ENCODE results near the gene NEDD9. TPM values are rescaled to one million over a fixed set of nuclear protein-coding genes. Genes with fewer than 3 reads are reported as not detected.
A peak's percentile ranks its signal among the peaks of the same experiment; 100 is the strongest.

NEDD9 gene
- total and polyA plus RNA-seq, 2 of the 13 experiments (the other 11 are each of a cell fraction or from before 2014, with no cell fraction given), result 27.1 to 389 TPM

- TF ChIP-seq SP5 (CRISPR knock-in tag; IDR thresholded peaks at IDR 0.05; ENCODE audit: borderline replicate concordance, low read depth) (no peak), MBD4 (IDR thresholded peaks at IDR 0.05; ENCODE audit: borderline replicate concordance, low read length) (peak; percentile 34; the same call in 1 of the 2 replicates), RBM22 (optimal IDR thresholded peaks at IDR 0.05; ENCODE audit: low read length) (peak; percentile 98), POLR2AphosphoS2 (IDR thresholded peaks at IDR 0.05; ENCODE audit: low read depth, low read length) (0 out of 2 replicates have a peak, but pooled peaks have one; percentile 26), ZNF44 (CRISPR knock-in tag; IDR thresholded peaks at IDR 0.05) (0 out of 2 replicates have a peak, but pooled peaks have one; percentile 8), PHB2 (IDR thresholded peaks at IDR 0.05; ENCODE audit: partially characterized antibody) (no peak), PBX3 (CRISPR knock-in tag; IDR thresholded peaks at IDR 0.05; ENCODE audit: borderline replicate concordance) (no peak), TEAD3 (CRISPR knock-in tag; optimal IDR thresholded peaks at IDR 0.05; ENCODE audit: borderline replicate concordance) (peak; percentile 24), FOXA1 (IDR thresholded peaks at IDR 0.05) (no peak), FOXA1 (CRISPR knock-in tag; IDR thresholded peaks at IDR 0.05) (no peak), FIP1L1 (IDR thresholded peaks at IDR 0.05; ENCODE audit: borderline replicate concordance, insufficient read depth, low read depth, low read length) (no peak), NFIB (CRISPR knock-in tag; IDR thresholded peaks at IDR 0.05; ENCODE audit: borderline replicate concordance) (no peak), NR2F6 (IDR thresholded peaks at IDR 0.05) (no peak), NR2F6 (CRISPR knock-in tag; IDR thresholded peaks at IDR 0.05) (no peak), ZNF280D (CRISPR knock-in tag; IDR thresholded peaks at IDR 0.05) (no peak), MLX (CRISPR knock-in tag; IDR thresholded peaks at IDR 0.05) (no peak), SNRNP70 (IDR thresholded peaks at IDR 0.05; ENCODE audit: low read depth, low read length) (no peak), ZNF503 (CRISPR knock-in tag; IDR thresholded peaks at IDR 0.05) (no peak), HOMEZ (CRISPR knock-in tag; IDR thresholded peaks at IDR 0.05; ENCODE audit: low read depth) (no peak), NBN (conservative IDR thresholded peaks at IDR 0.05) (no peak)
These were observed 33.5 kb downstream of the NEDD9 start (continued) for GRCh38 chr6:11198663-11199603.

Data from HepG2 (cell line).